HEK293T (cell line): ENCODE measurements around the gene GSTM4.

Experiments used
- CTCF ChIA-PET: fragments of 350-600 bp; formaldehyde crosslinking; extraction: SDS; loops from one replicate; lab custom pipeline; 2021; ENCODE audit warnings: antibody characterized with exemption, inconsistent platforms; lab: Yijun Ruan, JAX
- POLR2A ChIA-PET: fragments of 350-600 bp; formaldehyde crosslinking; extraction: SDS; loops from one replicate; lab custom pipeline; 2020; ENCODE audit warnings: antibody characterized with exemption, inconsistent platforms; lab: Yijun Ruan, JAX
- DNase-seq: peaks from one replicate; pipeline ENCODE4 v3.0.0; 2012; ENCODE audit warnings: mixed read lengths; ENCODE audit errors: extremely low spot score
- ARNT ChIP-seq: fragments of 450-650 bp; IDR thresholded peaks from 2 replicates; pipeline ENCODE4 v1.6.1; 2017; ENCODE audit warnings: mild to moderate bottlenecking
- BHLHE40 ChIP-seq: fragments of 450-650 bp; IDR thresholded peaks from 2 replicates; pipeline ENCODE4 v1.6.1; 2016; ENCODE audit warnings: mild to moderate bottlenecking, moderate library complexity, borderline replicate concordance
- CTBP1 ChIP-seq: fragments of 450-650 bp; IDR thresholded peaks from 2 replicates; pipeline ENCODE4 v1.6.1; 2016; ENCODE audit warnings: borderline replicate concordance
- ELF4 ChIP-seq: fragments of 450-650 bp; IDR thresholded peaks from 2 replicates; pipeline ENCODE4 v1.6.1; 2017; ENCODE audit warnings: antibody characterized with exemption
- FOXA1 ChIP-seq: fragments of 450-650 bp; IDR thresholded peaks from 2 replicates; pipeline ENCODE4 v1.6.1; 2016; ENCODE audit warnings: mild to moderate bottlenecking
- FOXK2 ChIP-seq: fragments of 450-650 bp; IDR thresholded peaks from 2 replicates; pipeline ENCODE4 v1.6.1; 2016; ENCODE audit warnings: mild to moderate bottlenecking
- FOXM1 ChIP-seq: fragments of 450-650 bp; IDR thresholded peaks from 2 replicates; pipeline ENCODE4 v1.6.1; 2017; ENCODE audit warnings: mild to moderate bottlenecking, borderline replicate concordance
- HDGF ChIP-seq: fragments of 450-650 bp; IDR thresholded peaks from 2 replicates; pipeline ENCODE4 v1.6.1; 2017; ENCODE audit warnings: antibody characterized with exemption, borderline replicate concordance
- L3MBTL2 ChIP-seq: fragments of 450-650 bp; conservative IDR thresholded peaks from 2 replicates; pipeline ENCODE4 v1.6.1; 2016; ENCODE audit warnings: mild to moderate bottlenecking
- LEF1 ChIP-seq: fragments of 450-650 bp; IDR thresholded peaks from 2 replicates; pipeline ENCODE4 v1.6.1; 2017; ENCODE audit warnings: mild to moderate bottlenecking, borderline replicate concordance
- NFRKB ChIP-seq: fragments of 450-650 bp; IDR thresholded peaks from 2 replicates; pipeline ENCODE4 v1.6.1; 2016; ENCODE audit warnings: mild to moderate bottlenecking, moderate library complexity
- SP1 ChIP-seq: fragments of 450-650 bp; IDR thresholded peaks from 2 replicates; pipeline ENCODE4 v1.6.1; 2017
- SUZ12 ChIP-seq: fragments of 450-650 bp; IDR thresholded peaks from 2 replicates; pipeline ENCODE4 v1.6.1; 2016; ENCODE audit warnings: mild to moderate bottlenecking
- TARDBP ChIP-seq: fragments of 450-650 bp; IDR thresholded peaks from 2 replicates; pipeline ENCODE4 v1.6.1; 2016
- ZNF384 ChIP-seq: fragments of 450-650 bp; IDR thresholded peaks from 2 replicates; pipeline ENCODE4 v1.6.1; 2016
- TF ChIP-seq, protein P1 (sequence below): fragments of 450-650 bp; IDR thresholded peaks from 2 replicates; pipeline ENCODE4 v1.6.1; 2016

Gene GSTM4

GRCh38 chr1:109642626-109643025 is 13.3 kb upstream of the GSTM4 start:
- TF ChIP-seq L3MBTL2 = no peak
- TF ChIP-seq TARDBP = no peak
- no peak for TF ChIP-seq ARNT
- TF ChIP-seq ZNF384 = no peak
- no peak for TF ChIP-seq BHLHE40
- no peak for TF ChIP-seq FOXM1
- no peak for TF ChIP-seq HDGF
- TF ChIP-seq, protein P1, sequence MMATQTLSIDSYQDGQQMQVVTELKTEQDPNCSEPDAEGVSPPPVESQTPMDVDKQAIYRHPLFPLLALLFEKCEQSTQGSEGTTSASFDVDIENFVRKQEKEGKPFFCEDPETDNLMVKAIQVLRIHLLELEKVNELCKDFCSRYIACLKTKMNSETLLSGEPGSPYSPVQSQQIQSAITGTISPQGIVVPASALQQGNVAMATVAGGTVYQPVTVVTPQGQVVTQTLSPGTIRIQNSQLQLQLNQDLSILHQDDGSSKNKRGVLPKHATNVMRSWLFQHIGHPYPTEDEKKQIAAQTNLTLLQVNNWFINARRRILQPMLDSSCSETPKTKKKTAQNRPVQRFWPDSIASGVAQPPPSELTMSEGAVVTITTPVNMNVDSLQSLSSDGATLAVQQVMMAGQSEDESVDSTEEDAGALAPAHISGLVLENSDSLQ = no peak
- no peak for TF ChIP-seq CTBP1
- no peak for TF ChIP-seq LEF1
- TF ChIP-seq FOXA1 = no peak
- DNase-seq = no peak
- ChIA-PET CTCF (interaction anchor here (0.6 to 2.0 kb wide), 7 partner anchors 15 to 341 kb away, joined by 3 to 12 read pairs (median 4); partner anchors contain the start of gene GNAT2), POLR2A (no interaction called here)

DNA sequence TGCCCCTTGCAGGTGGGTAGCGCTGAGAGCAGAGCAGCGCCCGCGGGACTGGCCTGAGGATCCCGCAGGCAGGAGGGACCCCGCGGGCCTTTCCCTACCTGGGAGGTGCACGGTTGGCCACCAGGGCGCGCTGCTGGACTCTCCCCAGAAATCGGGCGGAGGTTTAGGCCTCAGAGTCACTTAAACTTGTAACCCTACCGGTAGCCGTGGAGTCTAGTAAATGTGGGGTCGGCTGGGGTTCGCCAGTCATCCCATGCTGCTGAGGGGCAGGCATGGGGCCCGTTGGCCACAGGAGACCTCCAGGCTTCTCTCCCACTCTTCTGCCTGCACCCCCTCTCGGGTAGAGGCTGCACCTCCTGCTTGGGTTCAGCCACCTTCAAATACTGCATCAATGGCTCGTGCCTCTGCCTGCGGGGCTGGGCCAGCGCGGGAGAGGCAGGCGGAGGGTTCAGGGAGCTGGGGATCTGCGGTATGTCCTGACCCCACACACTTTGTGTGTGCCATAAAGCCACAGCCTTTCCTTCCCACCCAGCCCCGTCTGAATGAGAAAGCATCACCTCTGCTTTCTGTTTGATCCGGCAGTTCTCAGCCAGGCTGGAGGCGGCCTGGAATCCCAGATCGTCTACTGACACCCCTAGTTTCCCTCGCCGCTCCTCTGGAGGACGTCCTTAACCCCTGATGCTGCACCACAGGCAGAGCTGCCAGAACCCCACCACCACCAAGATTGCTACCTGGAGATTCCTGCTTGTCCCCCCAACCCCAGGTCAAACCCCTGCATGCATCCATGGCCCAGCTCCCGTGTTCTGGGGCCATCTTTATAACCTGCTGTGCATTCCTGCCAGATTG is 12.3 kb upstream of the GSTM4 start:
- CTCF ChIA-PET = interaction anchor here (0.6 to 2.0 kb wide), 7 partner anchors 14 to 386 kb away, joined by 3 to 12 read pairs (median 4); partner anchors contain the start of gene GNAT2
- no peak for TF ChIP-seq LEF1
- no peak for TF ChIP-seq FOXA1
- no peak for TF ChIP-seq SUZ12
- TF ChIP-seq FOXM1 = no peak
- TF ChIP-seq ZNF384 = no peak
- TF ChIP-seq, protein P1 = no peak
- TF ChIP-seq NFRKB = no peak
- TF ChIP-seq SP1 = no peak
- DNase-seq = peak; percentile 91
- POLR2A ChIA-PET = no interaction called here

- DNase-seq = no peak
- POLR2A ChIA-PET = no interaction called here
- CTCF ChIA-PET = interaction anchor here (2.0 kb wide), 1 partner anchor 129 kb away, joined by 12 read pairs; no protein-coding TSS in a partner anchor
- no peak for TF ChIP-seq SP1
- no peak for TF ChIP-seq FOXA1
- no peak for TF ChIP-seq FOXM1
- TF ChIP-seq NFRKB = no peak
- no peak for TF ChIP-seq ELF4
These were observed 11.2 kb upstream of the GSTM4 start for GRCh38 chr1:109644670-109645069.

DNA sequence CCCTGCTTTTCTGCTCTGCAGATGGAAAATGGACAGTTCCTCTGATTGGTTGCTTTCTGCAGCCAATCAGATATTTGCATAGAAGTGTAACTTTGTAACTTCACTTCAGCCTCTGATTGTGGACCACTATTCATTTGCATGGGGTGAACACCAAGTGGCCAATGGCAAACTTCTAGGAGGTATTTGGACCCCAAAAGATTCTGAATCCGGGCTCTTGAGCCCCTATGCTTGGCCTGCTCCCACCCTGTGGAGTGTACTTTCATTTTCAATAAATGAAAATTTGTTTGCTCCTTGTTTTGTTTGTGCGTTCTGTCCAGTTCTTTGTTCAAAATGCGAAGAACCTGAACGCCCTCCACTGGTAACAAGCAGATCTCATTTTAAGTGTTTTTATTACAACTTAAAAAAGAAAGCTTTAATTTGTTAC is 6.4 kb upstream of the GSTM4 start:
- no peak for DNase-seq
- CTCF ChIA-PET = interaction anchor here (0.6 to 5.1 kb wide), 16 partner anchors 9 to 626 kb away, joined by 3 to 65 read pairs (median 4); partner anchors contain the start of genes AHCYL1 and GNAI3
- TF ChIP-seq LEF1 = no peak
- TF ChIP-seq L3MBTL2 = no peak
- no peak for TF ChIP-seq ELF4
- POLR2A ChIA-PET = no interaction called here

- TF ChIP-seq BHLHE40 (no peak), LEF1 (no peak), CTBP1 (no peak), ELF4 (no peak), FOXM1 (no peak), FOXK2 (no peak), SP1 (no peak), L3MBTL2 (no peak), SUZ12 (no peak), NFRKB (no peak), FOXA1 (no peak), ARNT (no peak), ZNF384 (no peak), HDGF (no peak)
- TF ChIP-seq, protein P1 = no peak
These were observed 5.3 kb upstream of the GSTM4 start for GRCh38 chr1:109650609-109651008.

GRCh38 chr1:109652402-109652801 is 3.5 kb upstream of the GSTM4 start:
- DNase-seq = no peak
- TF ChIP-seq LEF1 (no peak), CTBP1 (no peak), HDGF (no peak), FOXA1 (no peak), FOXK2 (no peak), ELF4 (no peak), L3MBTL2 (no peak), SUZ12 (no peak), FOXM1 (no peak)
- POLR2A ChIA-PET = interaction anchor here (0.6 to 1.6 kb wide), 2 partner anchors 104 to 332 kb away, joined by 3 to 5 read pairs; partner anchors contain the start of genes AHCYL1 and GNAI3
- CTCF ChIA-PET = interaction anchor here (1.1 to 5.1 kb wide), 4 partner anchors 9 to 125 kb away, joined by 3 to 65 read pairs (median 11); no protein-coding TSS in a partner anchor

More at GRCh38 chr1:109650609-109651008, 5.3 kb upstream of the GSTM4 start:
- POLR2A ChIA-PET = no interaction called here
- DNase-seq = no peak
- CTCF ChIA-PET = interaction anchor here (1.1 to 5.1 kb wide), 9 partner anchors 8 to 333 kb away, joined by 3 to 65 read pairs (median 5); partner anchors contain the start of gene GNAI3
